HepG2 (cell line): ENCODE data around the gene UST. TPM values are rescaled to one million over a fixed set of nuclear protein-coding genes. Genes with fewer than 3 reads are reported as not detected.

Experiments
- ATAC-seq: fragments of 200-7000 bp; cut with Tn5 transposase; 3 replicates; pipeline ENCODE4 v1.9.1; 2020; ENCODE audit warnings: mild to moderate bottlenecking, moderate library complexity
- BruUV-seq: library from RNA; stranded (reverse); fragments of 400-500 nt; replicated peaks from 2 replicates; lab custom pipeline; 2021; lab: Mats Ljungman, UMichigan
- CTCF ChIA-PET: fragments of 300-600 bp; formaldehyde crosslinking; extraction: SDS; loops from one replicate; lab custom pipeline; 2021; ENCODE audit warnings: low total read pairs, inconsistent platforms, low intra/inter-chr PET ratio; lab: Yijun Ruan, JAX
- POLR2A ChIA-PET: fragments of 350-600 bp; sonication (Branson Sonifier 250); formaldehyde crosslinking; loops from one replicate; lab custom pipeline; 2020; ENCODE audit warnings: antibody characterized with exemption, inconsistent platforms; lab: Yijun Ruan, JAX
- DNase-seq: peaks from one replicate; pipeline ENCODE4 v3.0.0-alpha.2; 2015; ENCODE audit warnings: low spot score
- FAIRE-seq: peaks from 3 replicates; lab custom pipeline; 2011; peaks lifted over from hg19 to GRCh38; lab: Jason Lieb, UNC
- H2AFZ ChIP-seq: one replicate; pipeline ENCODE4 v1.6.1; 2011; ENCODE audit warnings: low read length, inconsistent platforms
- H3K27ac ChIP-seq: fragments of 300-600 bp; 3 replicates; pipeline ENCODE4 v1.8.0; 2011; ENCODE audit warnings: mixed run types, mild to moderate bottlenecking, mixed read lengths, low read length, inconsistent platforms; ENCODE audit not compliant: insufficient read depth; ENCODE audit errors: extremely low read length
- H3K27me3 ChIP-seq, 2 experiments: fragments of 200-600 bp in 1 of 2; 2 replicates in 1 of 2; 3 replicates in 1 of 2; pipeline versions ENCODE4 v1.6.0 to v1.8.0; 2011; ENCODE audit warnings: low read length in 2 of 2, mild to moderate bottlenecking in 2 of 2, moderate library complexity in 2 of 2, inconsistent platforms in 1 of 2; ENCODE audit not compliant: insufficient read depth in 2 of 2, control insufficient read depth in 1 of 2
- H3K36me3 ChIP-seq, 2 experiments: fragments of 200-600 bp in 1 of 2; replicated peaks in 1 of 2; 2 replicates in 1 of 2; 3 replicates in 1 of 2; pipeline versions ENCODE4 v1.5.1 to v1.8.0; 2011; ENCODE audit warnings: low read length in 2 of 2, inconsistent platforms in 1 of 2; ENCODE audit not compliant: insufficient read depth in 2 of 2, control insufficient read depth in 1 of 2
- H3K4me1 ChIP-seq: 2 replicates; pipeline ENCODE4 v1.5.1; 2012; ENCODE audit warnings: low read length, inconsistent platforms; ENCODE audit not compliant: insufficient read depth
- H3K4me2 ChIP-seq: 2 replicates; pipeline ENCODE4 v1.6.0; 2011; ENCODE audit warnings: low read depth, low read length, inconsistent platforms
- H3K4me3 ChIP-seq, 3 experiments: fragments of 200-600 bp in 1 of 3; sonication (generic), shearing (Covaris generic) in 1 of 3; replicated peaks in 1 of 3; 2 replicates each; pipeline ENCODE4 v1.5.1; 2011 to 2016; ENCODE audit warnings: low read length in 3 of 3, inconsistent platforms in 2 of 3, low read depth in 2 of 3, mild to moderate bottlenecking in 2 of 3, control low read depth in 1 of 3, mixed read lengths in 1 of 3; ENCODE audit not compliant: insufficient read depth in 1 of 3
- H3K79me2 ChIP-seq: one replicate; pipeline ENCODE4 v1.6.1; 2011; ENCODE audit warnings: low read length, inconsistent platforms; ENCODE audit not compliant: insufficient read depth
- H3K9ac ChIP-seq: 2 replicates; pipeline ENCODE4 v1.6.0; 2011; ENCODE audit warnings: mild to moderate bottlenecking, low read depth, low read length, inconsistent platforms; ENCODE audit not compliant: insufficient read depth
- H3K9me3 ChIP-seq: 2 replicates; pipeline ENCODE4 v1.5.1; 2012; ENCODE audit warnings: mild to moderate bottlenecking, low read length
- H4K20me1 ChIP-seq: 2 replicates; pipeline ENCODE4 v1.6.0; 2011; ENCODE audit warnings: inconsistent platforms, mild to moderate bottlenecking, low read length, moderate library complexity; ENCODE audit not compliant: insufficient read depth
- ARID2 ChIP-seq: sonication (generic); formaldehyde crosslinking; IDR thresholded peaks from 2 replicates; pipeline ENCODE4 v1.8.1; 2022; ENCODE audit warnings: mild to moderate bottlenecking, missing genetic modification reagents, borderline replicate concordance
- ATF5 ChIP-seq: sonication (generic); formaldehyde crosslinking; IDR thresholded peaks from 2 replicates; pipeline ENCODE4 v1.4.0; 2020; ENCODE audit warnings: mild to moderate bottlenecking, low read depth, missing genetic modification reagents
- ATRX ChIP-seq: sonication (generic); formaldehyde crosslinking; IDR thresholded peaks from 2 replicates; pipeline ENCODE4 v1.4.0; 2020; ENCODE audit warnings: missing genetic modification reagents, borderline replicate concordance
- DPF2 ChIP-seq: sonication (generic); formaldehyde crosslinking; IDR thresholded peaks from 2 replicates; pipeline ENCODE4 v1.4.0; 2020; ENCODE audit warnings: mild to moderate bottlenecking, low read depth, missing genetic modification reagents, borderline replicate concordance
- ETV5 ChIP-seq: IDR thresholded peaks from 2 replicates; pipeline ENCODE4 v1.6.1; 2018; ENCODE audit warnings: missing biosample characterization, missing genetic modification reagents, inconsistent platforms, borderline replicate concordance
- HINFP ChIP-seq: sonication (generic); formaldehyde crosslinking; IDR thresholded peaks from 2 replicates; pipeline ENCODE4 v1.4.0; 2020; ENCODE audit warnings: low read depth, mild to moderate bottlenecking, missing genetic modification reagents
- KLF15 ChIP-seq: sonication (generic); formaldehyde crosslinking; IDR thresholded peaks from 2 replicates; pipeline ENCODE4 v1.8.1; 2023; ENCODE audit warnings: borderline replicate concordance, mild to moderate bottlenecking, inconsistent platforms, missing genetic modification reagents, mixed read lengths
- MAZ ChIP-seq, 2 experiments: sonication (generic) in 1 of 2; formaldehyde crosslinking in 1 of 2; IDR thresholded peaks; 2 replicates each; pipeline versions ENCODE4 v1.5.0 to v1.6.1; 2012 to 2020; ENCODE audit warnings: low read depth in 2 of 2, mild to moderate bottlenecking in 2 of 2, borderline replicate concordance in 1 of 2, improper control_type of control experiment in 1 of 2, low read length in 1 of 2, missing genetic modification reagents in 1 of 2, moderate library complexity in 1 of 2
- NFATC3 ChIP-seq: sonication (generic); formaldehyde crosslinking; IDR thresholded peaks from 2 replicates; pipeline ENCODE4 v1.5.1; 2020; ENCODE audit warnings: mild to moderate bottlenecking, missing genetic modification reagents
- NFKB2 ChIP-seq: sonication (generic); formaldehyde crosslinking; IDR thresholded peaks from 2 replicates; pipeline ENCODE4 v1.4.0; 2020; ENCODE audit warnings: missing genetic modification reagents, borderline replicate concordance
- SIX4 ChIP-seq: sonication (generic); formaldehyde crosslinking; IDR thresholded peaks from 2 replicates; pipeline ENCODE4 v1.4.0; 2020; ENCODE audit warnings: missing genetic modification reagents
- SRSF4 ChIP-seq: fragments of 200-400 bp; formaldehyde crosslinking; IDR thresholded peaks from one replicate; pipeline ENCODE4 v1.6.1; 2018; ENCODE audit warnings: mild to moderate bottlenecking, low read depth, low read length, moderate library complexity; ENCODE audit not compliant: poor library complexity, severe bottlenecking
- SRSF9 ChIP-seq: fragments of 200-400 bp; formaldehyde crosslinking; IDR thresholded peaks from 2 replicates; pipeline ENCODE4 v1.6.1; 2018; ENCODE audit warnings: borderline replicate concordance, mild to moderate bottlenecking, low read depth, low read length; ENCODE audit not compliant: insufficient read depth, poor library complexity, severe bottlenecking
- ZBTB20 ChIP-seq: sonication (generic); formaldehyde crosslinking; IDR thresholded peaks from 2 replicates; pipeline ENCODE4 v1.8.1; 2023; ENCODE audit warnings: missing genetic modification reagents, low read depth, mild to moderate bottlenecking, borderline replicate concordance
- ZNF280B ChIP-seq: sonication (generic); formaldehyde crosslinking; IDR thresholded peaks from 2 replicates; pipeline ENCODE4 v1.5.0; 2020; ENCODE audit warnings: missing genetic modification reagents, mild to moderate bottlenecking, borderline replicate concordance
- ZNF496 ChIP-seq: sonication (generic); formaldehyde crosslinking; IDR thresholded peaks from 2 replicates; pipeline ENCODE4 v1.8.1; 2023; ENCODE audit warnings: mild to moderate bottlenecking, moderate library complexity, missing genetic modification reagents; ENCODE audit not compliant: insufficient replicate concordance
- ZNF549 ChIP-seq: sonication (generic); formaldehyde crosslinking; IDR thresholded peaks from 2 replicates; pipeline ENCODE4 v1.5.0; 2020; ENCODE audit warnings: missing genetic modification reagents
- ZNF709 ChIP-seq: sonication (generic); formaldehyde crosslinking; IDR thresholded peaks from 2 replicates; pipeline ENCODE4 v1.5.0; 2020; ENCODE audit warnings: mild to moderate bottlenecking, missing genetic modification reagents
- ZNF891 ChIP-seq: sonication (generic); formaldehyde crosslinking; IDR thresholded peaks from 2 replicates; pipeline ENCODE4 v1.5.0; 2020; ENCODE audit warnings: mild to moderate bottlenecking, missing genetic modification reagents
- WGBS: methylation state at CpG from one replicate; pipeline ENCODE4 v1.1.6; 2017; ENCODE audit warnings: low lambda C conversion rate; 5-methylcytosine and 5-hydroxymethylcytosine counted together
- in situ Hi-C: cut with HindIII; loops from 2 replicates; pipeline ENCODE4 v1.10.0; 2017; ENCODE audit warnings: low pct_unique_long_range_greater_than_20kb; ENCODE audit not compliant: extremely low pct_ligation_motif_present
- intact Hi-C: fragments of 100-400 bp; cut with micrococcal nuclease; formaldehyde crosslinking; loops from one replicate; pipeline ENCODE4 v1.10.0; 2022; ENCODE audit not compliant: unreplicated experiment
- polyA plus RNA-seq, 8 experiments: library from polyadenylated mRNA; depleted of rRNA in 3 of 8; stranded (reverse) in 7 of 8; unstranded in 1 of 8; fragments of >200 nt; fragmentation: Illumina TruSeq in 4 of 8; extraction: Trizol in 4 of 8; gene quantifications; 2 replicates each; pipeline versions ENCODE4 v1.2.1 to v1.2.3, GENCODE V29; 2011 to 2016; ENCODE audit warnings: low read depth in 4 of 8, missing spikeins in 1 of 8, mixed read lengths in 1 of 8; ENCODE audit not compliant: insufficient read depth in 1 of 8
- total RNA-seq, 5 experiments: library from RNA; depleted of rRNA; stranded (reverse); fragments of >200 nt; fragmentation: Illumina TruSeq; extraction: Trizol; gene quantifications; 2 replicates each; pipeline ENCODE4 v1.2.3, GENCODE V29; 2016; ENCODE audit warnings: low read depth in 1 of 5

The UST gene
- total and polyA plus RNA-seq, 2 of the 13 experiments (the other 11 are each of a cell fraction or from before 2014, with no cell fraction given) = 0.27 TPM; not detected in 1

- TF ChIP-seq DPF2 (CRISPR knock-in tag) (no peak), ZNF709 (CRISPR knock-in tag) (no peak), ZNF549 (CRISPR knock-in tag) (no peak), NFATC3 (CRISPR knock-in tag) (no peak), ETV5 (CRISPR knock-in tag) (no peak), ARID2 (CRISPR knock-in tag) (no peak), ZNF891 (CRISPR knock-in tag) (no peak)
These were observed 178.9 kb downstream of the UST start (continued) for GRCh38 chr6:148925701-148926100.

- BruUV-seq = no TSS peak
- ATAC-seq = no peak
- ChIA-PET POLR2A (no interaction called here), CTCF (no interaction called here)
- Histone ChIP-seq H3K36me3 (no peaks in the 10 kb centered on the region), H3K79me2 (no peaks in the 10 kb centered on the region), H3K9me3 (no peaks in the 10 kb centered on the region), H3K4me1 (no peaks in the 10 kb centered on the region), H4K20me1 (no peaks in the 10 kb centered on the region), H3K4me3 (no peak overlapping the region), H3K27me3 (no peaks in the 10 kb centered on the region), H3K27ac (no peak overlapping the region), H3K4me2 (no peak overlapping the region), H2AFZ (no peak overlapping the region), H3K9ac (no peak overlapping the region)
- 0% methylated on average over 2 of the region's 2 CpGs for WGBS
- no peak for FAIRE-seq
- in situ Hi-C loops = no loop called here
- intact Hi-C loops = no loop called here
- no peak for DNase-seq
- TF ChIP-seq ZNF496 (CRISPR knock-in tag) (no peak), SIX4 (CRISPR knock-in tag) (no peak), HINFP (CRISPR knock-in tag) (no peak), SRSF9 (no peak), ATRX (no peak), ZBTB20 (CRISPR knock-in tag) (no peak), KLF15 (CRISPR knock-in tag) (no peak), SRSF4 (no peak), ZNF280B (CRISPR knock-in tag) (no peak), MAZ (IDR thresholded peaks at IDR 0.05; ENCODE audit: borderline replicate concordance, low read depth, low read length) (no peak), MAZ (CRISPR knock-in tag; IDR thresholded peaks at IDR 0.05; ENCODE audit: low read depth) (no peak), ATF5 (CRISPR knock-in tag) (no peak), NFKB2 (no peak)
These were observed 179.6 kb downstream of the UST start for GRCh38 chr6:148926478-148926877.
